Measurements from ENCODE around the gene CDC42.

DNA sequence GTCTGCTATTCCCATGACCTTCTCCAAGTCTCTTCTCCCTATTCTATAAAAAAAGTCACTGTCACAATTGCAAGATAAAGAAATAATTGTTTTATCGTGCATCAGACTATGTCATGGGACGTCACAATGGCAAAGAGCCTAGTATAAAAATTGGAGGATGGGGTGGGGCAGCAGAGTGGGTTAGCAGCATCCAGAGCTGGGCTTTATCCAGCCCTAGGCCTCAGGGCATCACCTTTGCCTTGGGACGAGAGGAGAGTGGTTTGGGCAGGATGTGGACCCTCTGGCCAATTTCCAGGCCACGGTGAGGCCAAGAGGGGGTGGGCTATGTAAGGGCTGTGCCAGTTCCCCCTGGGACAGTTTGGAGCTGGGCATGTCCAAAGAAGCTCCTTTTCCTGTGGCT lies 64.7 kb downstream of the CDC42 start:
- TF ChIP-seq, protein P1, sequence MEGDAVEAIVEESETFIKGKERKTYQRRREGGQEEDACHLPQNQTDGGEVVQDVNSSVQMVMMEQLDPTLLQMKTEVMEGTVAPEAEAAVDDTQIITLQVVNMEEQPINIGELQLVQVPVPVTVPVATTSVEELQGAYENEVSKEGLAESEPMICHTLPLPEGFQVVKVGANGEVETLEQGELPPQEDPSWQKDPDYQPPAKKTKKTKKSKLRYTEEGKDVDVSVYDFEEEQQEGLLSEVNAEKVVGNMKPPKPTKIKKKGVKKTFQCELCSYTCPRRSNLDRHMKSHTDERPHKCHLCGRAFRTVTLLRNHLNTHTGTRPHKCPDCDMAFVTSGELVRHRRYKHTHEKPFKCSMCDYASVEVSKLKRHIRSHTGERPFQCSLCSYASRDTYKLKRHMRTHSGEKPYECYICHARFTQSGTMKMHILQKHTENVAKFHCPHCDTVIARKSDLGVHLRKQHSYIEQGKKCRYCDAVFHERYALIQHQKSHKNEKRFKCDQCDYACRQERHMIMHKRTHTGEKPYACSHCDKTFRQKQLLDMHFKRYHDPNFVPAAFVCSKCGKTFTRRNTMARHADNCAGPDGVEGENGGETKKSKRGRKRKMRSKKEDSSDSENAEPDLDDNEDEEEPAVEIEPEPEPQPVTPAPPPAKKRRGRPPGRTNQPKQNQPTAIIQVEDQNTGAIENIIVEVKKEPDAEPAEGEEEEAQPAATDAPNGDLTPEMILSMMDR (IDR thresholded peaks at IDR 0.05; ENCODE audit: borderline replicate concordance, extremely low read depth, low read length, poor library complexity, severe bottlenecking) = no peak
- no peak for TF ChIP-seq EZH2 (IDR thresholded peaks at IDR 0.05; ENCODE audit: borderline replicate concordance, low read depth, low read length, severe bottlenecking)
